HepG2 (cell line): Measurements from ENCODE around the gene CSMD2. TPM values are rescaled to one million over a fixed set of nuclear protein-coding genes. Genes with fewer than 3 reads are reported as not detected.

Experiments
- DNMT3B ChIP-seq: conservative IDR thresholded peaks from 2 replicates; pipeline ENCODE4 v1.6.1; 2016; ENCODE audit warnings: missing biosample characterization, control low read depth
- KDM2A ChIP-seq: sonication (generic); formaldehyde crosslinking; IDR thresholded peaks from 2 replicates; pipeline ENCODE4 v1.4.0; 2020; ENCODE audit warnings: low read depth, missing genetic modification reagents, borderline replicate concordance
- KLF11 ChIP-seq: IDR thresholded peaks from 2 replicates; pipeline ENCODE4 v1.6.1; 2016; ENCODE audit warnings: missing compliant biosample characterization
- MATR3 ChIP-seq: sonication (generic); formaldehyde crosslinking; IDR thresholded peaks from 2 replicates; pipeline ENCODE4 v1.4.0; 2020; ENCODE audit warnings: missing genetic modification reagents
- ZNF235 ChIP-seq: sonication (generic); formaldehyde crosslinking; IDR thresholded peaks from 2 replicates; pipeline ENCODE4 v1.8.1; 2023; ENCODE audit warnings: mild to moderate bottlenecking, missing genetic modification reagents, borderline replicate concordance
- ZNF296 ChIP-seq: sonication (generic); formaldehyde crosslinking; conservative IDR thresholded peaks from 2 replicates; pipeline ENCODE4 v1.5.0; 2020; ENCODE audit warnings: mild to moderate bottlenecking, missing genetic modification reagents
- ZNF652 ChIP-seq: IDR thresholded peaks from 2 replicates; pipeline ENCODE4 v1.6.1; 2016; ENCODE audit warnings: low read depth, borderline replicate concordance
- polyA plus RNA-seq, 8 experiments: library from polyadenylated mRNA; depleted of rRNA in 3 of 8; stranded (reverse) in 7 of 8; unstranded in 1 of 8; fragments of >200 nt; fragmentation: Illumina TruSeq in 4 of 8; extraction: Trizol in 4 of 8; gene quantifications; 2 replicates each; pipeline versions ENCODE4 v1.2.1 to v1.2.3, GENCODE V29; 2011 to 2016; ENCODE audit warnings: low read depth in 4 of 8, missing spikeins in 1 of 8, mixed read lengths in 1 of 8; ENCODE audit not compliant: insufficient read depth in 1 of 8
- total RNA-seq, 5 experiments: library from RNA; depleted of rRNA; stranded (reverse); fragments of >200 nt; fragmentation: Illumina TruSeq; extraction: Trizol; gene quantifications; 2 replicates each; pipeline ENCODE4 v1.2.3, GENCODE V29; 2016; ENCODE audit warnings: low read depth in 1 of 5
- TF ChIP-seq, protein P1 (sequence below): sonication (generic); formaldehyde crosslinking; IDR thresholded peaks from 2 replicates; pipeline ENCODE4 v1.9.0; 2022; ENCODE audit warnings: missing genetic modification reagents, mild to moderate bottlenecking, borderline replicate concordance
- TF ChIP-seq, protein P2 (sequence below): IDR thresholded peaks from 2 replicates; pipeline ENCODE4 v1.6.1; 2016
- TF ChIP-seq, protein P3 (sequence below), 2 experiments: sonication (generic) in 1 of 2; formaldehyde crosslinking in 1 of 2; IDR thresholded peaks; 2 replicates each; pipeline versions ENCODE4 v1.5.1 to v1.6.1; 2011 to 2020; ENCODE audit warnings: borderline replicate concordance in 1 of 2, low read depth in 1 of 2, low read length in 1 of 2, mild to moderate bottlenecking in 1 of 2, missing genetic modification reagents in 1 of 2, moderate library complexity in 1 of 2

The CSMD2 gene
- total and polyA plus RNA-seq, 2 of the 13 experiments (the other 11 are each of a cell fraction or from before 2014, with no cell fraction given), result not detected

DNA sequence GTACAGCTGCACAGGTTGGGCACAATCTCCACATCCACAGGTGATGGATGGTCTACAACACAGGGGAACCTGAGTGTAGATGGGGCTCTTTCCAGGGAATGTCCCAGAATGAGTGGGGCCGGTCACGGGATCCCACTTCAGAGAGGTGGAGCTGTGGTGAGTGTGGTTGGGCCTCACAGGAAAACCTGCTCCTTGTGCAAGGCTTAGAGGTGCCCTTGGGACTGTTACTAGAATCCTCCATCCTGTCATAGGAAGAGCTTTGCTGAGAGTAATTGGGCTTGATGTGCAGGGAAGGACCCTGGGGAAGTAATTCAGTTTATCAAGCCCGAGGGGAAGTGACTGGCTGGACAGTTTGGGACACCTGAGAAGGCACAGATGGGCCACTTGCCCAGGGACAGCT, 554.6 kb downstream of the CSMD2 start (continued):
- TF ChIP-seq, protein P1, sequence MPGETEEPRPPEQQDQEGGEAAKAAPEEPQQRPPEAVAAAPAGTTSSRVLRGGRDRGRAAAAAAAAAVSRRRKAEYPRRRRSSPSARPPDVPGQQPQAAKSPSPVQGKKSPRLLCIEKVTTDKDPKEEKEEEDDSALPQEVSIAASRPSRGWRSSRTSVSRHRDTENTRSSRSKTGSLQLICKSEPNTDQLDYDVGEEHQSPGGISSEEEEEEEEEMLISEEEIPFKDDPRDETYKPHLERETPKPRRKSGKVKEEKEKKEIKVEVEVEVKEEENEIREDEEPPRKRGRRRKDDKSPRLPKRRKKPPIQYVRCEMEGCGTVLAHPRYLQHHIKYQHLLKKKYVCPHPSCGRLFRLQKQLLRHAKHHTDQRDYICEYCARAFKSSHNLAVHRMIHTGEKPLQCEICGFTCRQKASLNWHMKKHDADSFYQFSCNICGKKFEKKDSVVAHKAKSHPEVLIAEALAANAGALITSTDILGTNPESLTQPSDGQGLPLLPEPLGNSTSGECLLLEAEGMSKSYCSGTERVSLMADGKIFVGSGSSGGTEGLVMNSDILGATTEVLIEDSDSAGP, result no peak
- TF ChIP-seq KDM2A (no peak), ZNF235 (CRISPR knock-in tag) (no peak), ZNF652 (CRISPR knock-in tag) (no peak), ZNF296 (CRISPR knock-in tag) (no peak), DNMT3B (CRISPR knock-in tag) (no peak), KLF11 (CRISPR knock-in tag) (no peak), MATR3 (no peak)
- TF ChIP-seq, protein P2, sequence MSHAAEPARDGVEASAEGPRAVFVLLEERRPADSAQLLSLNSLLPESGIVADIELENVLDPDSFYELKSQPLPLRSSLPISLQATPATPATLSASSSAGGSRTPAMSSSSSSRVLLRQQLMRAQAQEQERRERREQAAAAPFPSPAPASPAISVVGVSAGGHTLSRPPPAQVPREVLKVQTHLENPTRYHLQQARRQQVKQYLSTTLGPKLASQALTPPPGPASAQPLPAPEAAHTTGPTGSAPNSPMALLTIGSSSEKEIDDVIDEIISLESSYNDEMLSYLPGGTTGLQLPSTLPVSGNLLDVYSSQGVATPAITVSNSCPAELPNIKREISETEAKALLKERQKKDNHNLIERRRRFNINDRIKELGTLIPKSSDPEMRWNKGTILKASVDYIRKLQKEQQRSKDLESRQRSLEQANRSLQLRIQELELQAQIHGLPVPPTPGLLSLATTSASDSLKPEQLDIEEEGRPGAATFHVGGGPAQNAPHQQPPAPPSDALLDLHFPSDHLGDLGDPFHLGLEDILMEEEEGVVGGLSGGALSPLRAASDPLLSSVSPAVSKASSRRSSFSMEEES (CRISPR knock-in tag), result no peak
- TF ChIP-seq, protein P3, sequence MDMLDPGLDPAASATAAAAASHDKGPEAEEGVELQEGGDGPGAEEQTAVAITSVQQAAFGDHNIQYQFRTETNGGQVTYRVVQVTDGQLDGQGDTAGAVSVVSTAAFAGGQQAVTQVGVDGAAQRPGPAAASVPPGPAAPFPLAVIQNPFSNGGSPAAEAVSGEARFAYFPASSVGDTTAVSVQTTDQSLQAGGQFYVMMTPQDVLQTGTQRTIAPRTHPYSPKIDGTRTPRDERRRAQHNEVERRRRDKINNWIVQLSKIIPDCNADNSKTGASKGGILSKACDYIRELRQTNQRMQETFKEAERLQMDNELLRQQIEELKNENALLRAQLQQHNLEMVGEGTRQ (IDR thresholded peaks at IDR 0.05; ENCODE audit: low read depth, low read length), result no peak
- TF ChIP-seq, protein P3 (CRISPR knock-in tag; IDR thresholded peaks at IDR 0.05; ENCODE audit: borderline replicate concordance), result no peak
- TF ChIP-seq, all 625 proteins: peak for 0
